Gastrocnemius medialis (tissue), 4 donors: ENCODE data around the gene CLEC18B.

ENCODE experiments used
- CTCF ChIP-seq, 5 experiments: fragments of 450-650 bp in 3 of 5; fragments of 200-600 bp in 2 of 5; sonication (generic) in 2 of 5; IDR thresholded peaks in 4 of 5; conservative IDR thresholded peaks in 1 of 5; 1 replicate in 4 of 5; 2 replicates in 1 of 5; pipeline ENCODE4 v1.5.1; 2016 to 2019; ENCODE audit warnings: antibody characterized with exemption in 5 of 5, mild to moderate bottlenecking in 3 of 5, moderate library complexity in 3 of 5
- POLR2A ChIP-seq, 2 donors: fragments of 450-650 bp; IDR thresholded peaks; one replicate each; pipeline ENCODE4 v1.6.1; 2017; ENCODE audit warnings: antibody characterized with exemption in 2 of 2, mild to moderate bottlenecking in 2 of 2, moderate library complexity in 2 of 2

DNA sequence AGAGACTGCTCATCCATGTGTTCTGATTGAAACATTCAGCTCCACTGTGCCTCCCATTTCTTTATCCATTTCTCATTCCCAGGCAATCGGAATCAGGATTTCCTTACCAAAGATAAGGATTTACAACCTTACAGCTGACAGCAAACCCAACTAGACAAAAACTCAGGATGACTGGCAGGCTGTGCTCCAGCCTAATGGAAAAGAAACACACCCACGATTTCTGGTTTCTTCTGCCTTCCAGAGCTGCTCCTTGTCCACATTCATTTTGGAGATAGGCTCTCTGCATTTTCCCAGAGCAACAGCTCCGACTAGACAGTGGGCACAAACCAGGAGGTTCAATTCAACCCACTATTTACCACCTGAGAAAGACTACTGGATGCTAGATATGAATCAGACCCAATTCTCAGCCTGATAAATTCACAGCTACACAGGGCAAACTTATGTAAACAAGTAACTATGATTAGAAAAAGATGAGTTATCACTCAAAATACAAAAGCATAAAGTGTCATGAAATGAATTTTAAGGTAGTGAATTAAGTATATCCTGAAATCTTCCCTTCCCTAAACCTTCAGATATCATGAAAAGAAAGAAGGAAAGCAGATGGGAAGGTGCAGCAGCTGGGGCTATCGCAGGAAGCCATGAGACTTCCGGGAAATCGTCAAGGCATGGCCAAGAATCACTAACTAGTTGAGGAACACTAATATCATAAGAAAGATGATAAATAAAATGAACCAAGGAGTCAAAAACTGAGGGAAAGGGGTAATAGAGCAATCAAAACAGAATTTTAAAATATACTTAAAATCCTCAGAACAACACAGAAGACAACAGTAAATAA, 44.8 kb upstream of the CLEC18B start:
- no peak for TF ChIP-seq POLR2A (IDR thresholded peaks at IDR 0.05)
- no peak for TF ChIP-seq CTCF (IDR thresholded peaks at IDR 0.05 in 4 of 5, conservative IDR thresholded peaks at IDR 0.05 in 1 of 5)
